Subcutaneous abdominal adipose tissue (tissue), 5 donors: ENCODE measurements around the gene ELL2.
"Not testable (repeated sequence)": the region's sequence is repeated elsewhere in the genome, so short reads cannot be mapped to it uniquely, and the experiment has no call there.

ENCODE experiments used
- H3K27ac ChIP-seq: one replicate; pipeline ENCODE4 v1.7.0; 2013; ENCODE audit warnings: low read depth, mild to moderate bottlenecking, inconsistent platforms, low read length, moderate library complexity
- H3K27me3 ChIP-seq, 5 donors: one replicate each; pipeline ENCODE4 v1.7.0; 2013; ENCODE audit warnings: low read length in 5 of 5, inconsistent platforms in 1 of 5; ENCODE audit not compliant: control insufficient read depth in 5 of 5, insufficient read depth in 4 of 5
- H3K36me3 ChIP-seq, 5 donors: one replicate each; pipeline ENCODE4 v1.7.0; 2013; ENCODE audit warnings: low read length in 5 of 5; ENCODE audit not compliant: control insufficient read depth in 5 of 5, insufficient read depth in 5 of 5
- H3K4me1 ChIP-seq, 5 donors: one replicate each; pipeline ENCODE4 v1.7.0; 2013; ENCODE audit warnings: low read length in 5 of 5, mild to moderate bottlenecking in 3 of 5, moderate library complexity in 1 of 5; ENCODE audit not compliant: control insufficient read depth in 5 of 5, insufficient read depth in 5 of 5
- H3K4me3 ChIP-seq, 5 donors: one replicate each; pipeline ENCODE4 v1.7.0; 2013; ENCODE audit warnings: low read length in 5 of 5, low read depth in 1 of 5
- H3K9ac ChIP-seq, 5 donors: one replicate each; pipeline ENCODE4 v1.7.0; 2013; ENCODE audit warnings: low read length in 5 of 5, mild to moderate bottlenecking in 4 of 5, moderate library complexity in 3 of 5
- H3K9me3 ChIP-seq, 5 donors: one replicate each; pipeline ENCODE4 v1.7.0; 2013; ENCODE audit warnings: low read length in 5 of 5; ENCODE audit not compliant: control insufficient read depth in 5 of 5
- donor health status: healthy.
- donor health status: healthy.
- donor health status: healthy.
- donor health status: healthy.
- donor health status: healthy.

ELL2 gene

DNA sequence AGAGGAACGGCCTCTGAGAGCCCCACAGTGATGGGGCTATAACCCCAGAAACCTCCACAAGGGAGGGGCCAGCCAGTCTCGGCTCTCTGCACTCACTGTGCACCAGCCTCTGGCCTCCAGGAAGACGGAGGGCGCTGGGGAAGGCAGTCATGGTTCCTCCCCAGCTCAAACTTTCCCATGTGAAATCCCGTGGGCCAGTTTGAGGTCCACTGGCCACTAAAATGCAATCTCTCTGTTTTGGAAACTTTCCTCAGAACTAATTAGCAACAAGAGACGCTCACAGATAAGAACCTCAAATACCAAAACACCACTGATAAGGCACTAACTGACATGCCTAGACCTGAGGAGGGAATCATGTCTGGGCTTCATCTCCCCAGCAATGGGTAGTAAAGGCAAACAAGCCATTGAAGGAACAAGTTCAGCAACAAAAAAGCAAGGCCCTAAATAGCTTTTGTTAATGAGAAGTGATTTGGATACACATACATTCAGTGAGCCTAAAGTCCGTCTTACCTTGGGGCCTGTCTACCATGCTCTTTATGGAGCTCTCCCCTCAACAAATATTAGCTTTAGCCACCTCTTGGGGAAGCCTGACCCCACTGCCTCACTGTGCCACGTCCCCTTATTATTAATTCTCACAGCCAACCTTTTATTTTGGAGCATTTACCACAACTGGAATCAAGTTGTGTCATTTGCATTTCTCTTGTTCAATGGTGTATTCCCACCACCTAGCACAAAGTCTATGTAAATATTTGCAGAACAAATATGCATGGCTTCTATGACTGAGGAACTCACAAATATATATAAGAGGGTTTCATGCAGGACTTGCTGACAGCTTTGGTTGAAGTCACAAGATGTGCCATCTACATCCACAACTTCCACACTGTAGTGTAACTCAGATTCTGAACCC lies 83.0 kb downstream of the ELL2 start:
- H3K9me3 ChIP-seq, result no peaks in the 10 kb centered on the region
- no peaks in the 10 kb centered on the region for H3K36me3 ChIP-seq
- no peak overlapping the region for H3K4me3 ChIP-seq
- no peaks in the 10 kb centered on the region for H3K27me3 ChIP-seq
- peaks cover 0 to 10% (median 4%) of the 10 kb centered on the region in 5 donors for H3K4me1 ChIP-seq
- H3K27ac ChIP-seq, result no peak overlapping the region
- no peak overlapping the region for H3K9ac ChIP-seq

DNA sequence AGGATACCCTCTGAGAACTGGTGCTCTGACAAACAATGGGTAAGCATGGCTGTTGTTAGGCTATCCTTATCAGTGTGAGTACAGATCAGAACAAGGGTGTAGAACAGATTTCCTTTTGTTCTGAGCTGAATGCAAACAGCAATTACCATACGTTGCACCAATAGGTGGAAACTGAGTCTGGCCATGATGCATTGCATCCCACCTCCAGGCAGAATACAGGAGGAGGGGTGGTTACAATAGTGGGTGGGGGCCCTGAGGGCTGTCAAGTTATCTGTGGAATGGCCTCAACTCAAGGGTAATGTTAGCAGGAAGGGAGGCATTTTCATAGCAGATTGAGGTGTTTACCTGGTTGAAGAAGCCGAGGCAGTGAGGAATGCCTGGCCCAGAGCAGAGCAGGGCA lies 84.9 kb downstream of the ELL2 start:
- Histone ChIP-seq H3K27ac (no peak overlapping the region), H3K9ac (no peak overlapping the region), H3K4me1 (peaks cover 0 to 3% (median 0%) of the 10 kb centered on the region in 5 donors)

DNA sequence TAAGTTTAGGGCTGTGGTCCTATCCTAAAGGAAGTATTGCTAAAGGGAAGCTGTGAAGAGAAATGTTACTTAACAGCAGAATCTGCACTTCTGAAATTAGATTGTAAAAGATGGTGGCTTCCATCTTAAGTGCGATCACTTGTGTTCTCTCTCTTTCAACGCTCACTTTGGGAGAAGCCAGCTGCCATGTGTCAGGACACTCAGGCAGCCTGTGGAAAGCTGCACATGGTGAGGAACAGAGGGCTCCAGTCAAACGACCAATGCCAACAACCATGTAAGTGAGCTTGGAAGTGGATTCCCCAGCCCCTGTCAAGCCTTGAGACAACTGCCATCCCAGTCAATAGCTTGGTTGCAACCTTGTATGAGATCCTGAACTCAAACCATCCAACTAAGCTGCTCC lies 87.4 kb downstream of the ELL2 start:
- no peaks in the 10 kb centered on the region for H3K27me3 ChIP-seq
- H3K9ac ChIP-seq, result no peak overlapping the region
- H3K36me3 ChIP-seq, result no peaks in the 10 kb centered on the region
- H3K4me3 ChIP-seq, result no peak overlapping the region
- no peak overlapping the region for H3K27ac ChIP-seq
- H3K4me1 ChIP-seq, result peaks cover 0 to 12% (median 3%) of the 10 kb centered on the region in 5 donors
- no peaks in the 10 kb centered on the region for H3K9me3 ChIP-seq

More for the DNA sequence above, 84.9 kb downstream of the ELL2 start:
- H3K36me3 ChIP-seq, result no peaks in the 10 kb centered on the region
- H3K4me3 ChIP-seq, result no peak overlapping the region
- no peaks in the 10 kb centered on the region for H3K27me3 ChIP-seq
- H3K9me3 ChIP-seq, result no peaks in the 10 kb centered on the region

DNA sequence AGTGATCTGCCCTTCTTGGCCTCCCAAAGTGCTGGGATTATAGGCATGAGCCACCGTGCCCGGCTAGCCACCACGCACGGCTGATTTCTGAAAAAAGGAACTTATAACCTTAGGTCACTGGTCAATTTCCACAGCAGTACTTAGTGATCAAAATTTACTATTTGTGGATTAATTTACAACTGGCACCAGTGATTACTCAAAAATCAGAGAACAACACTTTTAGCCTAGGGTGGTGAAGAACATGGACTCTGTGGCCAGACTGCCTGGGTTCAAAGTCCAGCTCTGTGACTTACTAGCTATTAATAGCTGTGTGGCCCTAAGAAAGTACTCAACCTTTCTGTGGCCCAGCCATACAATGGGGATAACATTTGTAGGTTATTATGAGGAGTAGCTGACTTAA lies 88.3 kb downstream of the ELL2 start:
- no peaks in the 10 kb centered on the region for H3K27me3 ChIP-seq
- no peak overlapping the region for H3K9ac ChIP-seq
- H3K4me3 ChIP-seq, result no peak overlapping the region
- no peaks in the 10 kb centered on the region for H3K9me3 ChIP-seq
- no peaks in the 10 kb centered on the region for H3K36me3 ChIP-seq
- no peak overlapping the region for H3K27ac ChIP-seq
- H3K4me1 ChIP-seq, result peaks cover 0 to 12% (median 3%) of the 10 kb centered on the region in 5 donors

GRCh38 chr5:95872346-95873268 lies 89.0 kb downstream of the ELL2 start:
- H3K9me3 ChIP-seq, result no peaks in the 10 kb centered on the region
- no peaks in the 10 kb centered on the region for H3K36me3 ChIP-seq
- no peak overlapping the region for H3K9ac ChIP-seq
- no peak overlapping the region for H3K27ac ChIP-seq
- H3K4me1 ChIP-seq, result peaks cover 0 to 12% (median 3%) of the 10 kb centered on the region in 5 donors
- no peak overlapping the region for H3K4me3 ChIP-seq
- no peaks in the 10 kb centered on the region for H3K27me3 ChIP-seq

- H3K27me3 ChIP-seq, result no peaks in the 10 kb centered on the region
- no peak overlapping the region for H3K4me3 ChIP-seq
- H3K9me3 ChIP-seq, result no peaks in the 10 kb centered on the region
- H3K9ac ChIP-seq, result no peak overlapping the region
- peaks cover 0 to 12% (median 3%) of the 10 kb centered on the region in 5 donors for H3K4me1 ChIP-seq
- no peaks in the 10 kb centered on the region for H3K36me3 ChIP-seq
- H3K27ac ChIP-seq, result no peak overlapping the region
Observed at GRCh38 chr5:95871146-95871806, 90.4 kb downstream of the ELL2 start.

GRCh38 chr5:95870105-95870672 lies 91.5 kb downstream of the ELL2 start:
- Histone ChIP-seq H3K27ac (no peak overlapping the region), H3K9ac (no peak overlapping the region), H3K36me3 (no peaks in the 10 kb centered on the region), H3K27me3 (no peaks in the 10 kb centered on the region), H3K9me3 (no peaks in the 10 kb centered on the region), H3K4me3 (no peak overlapping the region), H3K4me1 (peaks cover 0 to 12% (median 3%) of the 10 kb centered on the region in 5 donors)

DNA sequence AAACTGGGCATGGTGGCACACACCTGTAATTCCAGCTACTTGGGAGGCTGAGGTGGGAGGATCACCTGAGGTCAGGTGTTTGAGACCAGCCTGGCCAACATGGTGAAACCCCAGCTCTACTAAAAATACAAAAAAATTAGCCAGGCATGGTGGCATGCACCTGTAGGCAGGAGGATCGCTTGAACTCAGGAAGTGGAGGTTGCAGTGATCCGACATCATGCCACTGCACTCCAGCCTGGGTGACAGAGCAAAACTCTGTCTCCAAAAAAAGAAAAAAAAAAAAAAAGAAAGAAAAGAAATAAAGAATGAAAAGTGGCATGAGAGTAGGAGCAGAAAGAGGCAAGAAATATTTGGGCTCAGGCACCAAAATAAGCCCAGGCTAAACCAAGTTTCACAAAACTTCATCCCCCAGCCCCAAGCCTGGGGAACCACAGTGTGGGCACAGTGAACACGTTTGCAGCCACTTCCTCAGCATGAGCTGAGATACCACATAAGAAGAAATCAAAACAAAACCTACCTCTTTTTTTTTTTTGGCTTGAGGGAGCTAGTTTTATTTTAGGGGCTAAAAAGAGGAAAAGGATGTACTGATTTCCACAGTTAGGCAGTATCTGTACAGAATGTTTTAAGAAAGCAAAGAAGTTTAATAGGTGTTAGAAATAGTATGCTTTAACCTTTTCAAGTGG lies 92.3 kb downstream of the ELL2 start:
- not testable (repeated sequence) for H3K27ac ChIP-seq, H3K4me3 ChIP-seq, H3K27me3 ChIP-seq, H3K9me3 ChIP-seq, H3K36me3 ChIP-seq, H3K9ac ChIP-seq
- H3K4me1 ChIP-seq, result peaks cover 0 to 12% (median 7%) of the 10 kb centered on the region in 5 donors

GRCh38 chr5:95868136-95868535 lies 93.5 kb downstream of the ELL2 start:
- H3K27me3 ChIP-seq, result no peaks in the 10 kb centered on the region
- no peak overlapping the region for H3K9ac ChIP-seq
- no peaks in the 10 kb centered on the region for H3K9me3 ChIP-seq
- no peaks in the 10 kb centered on the region for H3K36me3 ChIP-seq
- H3K4me1 ChIP-seq, result peaks cover 4 to 18% (median 16%) of the 10 kb centered on the region in 5 donors
- H3K27ac ChIP-seq, result no peak overlapping the region
- no peak overlapping the region for H3K4me3 ChIP-seq
